Measurements from ENCODE around the gene CRACDL.

The CRACDL gene

GRCh38 chr2:98924038-98924830, 11.8 kb downstream of the CRACDL start:
- no peak for DNase-seq

- no peak for DNase-seq
Measured at GRCh38 chr2:98923244-98923940, 12.6 kb downstream of the CRACDL start.

GRCh38 chr2:98921062-98921461, 15.0 kb downstream of the CRACDL start:
- DNase-seq = no peak

- DNase-seq = no peak
Measured at GRCh38 chr2:98917031-98917471, 19.0 kb downstream of the CRACDL start.

GRCh38 chr2:98915751-98916358, 20.2 kb downstream of the CRACDL start:
- DNase-seq = no peak

- no peak for DNase-seq
Measured at GRCh38 chr2:98914713-98915580, 21.1 kb downstream of the CRACDL start.

GRCh38 chr2:98913916-98914712, 21.9 kb downstream of the CRACDL start:
- peak; percentile 83 for DNase-seq

GRCh38 chr2:98912957-98913915, 22.8 kb downstream of the CRACDL start:
- DNase-seq = no peak

GRCh38 chr2:98912221-98912851, 23.7 kb downstream of the CRACDL start:
- DNase-seq = peak; percentile 70

GRCh38 chr2:98911376-98912154, 24.5 kb downstream of the CRACDL start:
- no peak for DNase-seq

- no peak for DNase-seq
Measured at GRCh38 chr2:98911126-98911375, 25.0 kb downstream of the CRACDL start.

- DNase-seq = no peak
Measured at GRCh38 chr2:98910349-98911125, 25.5 kb downstream of the CRACDL start.

GRCh38 chr2:98909317-98910211, 26.5 kb downstream of the CRACDL start:
- peak; percentile 94 for DNase-seq

- DNase-seq = no peak
Measured at GRCh38 chr2:98908931-98909316, 27.1 kb downstream of the CRACDL start.

GRCh38 chr2:98907966-98908905, 27.8 kb downstream of the CRACDL start:
- DNase-seq = no peak

- no peak for DNase-seq
Measured at GRCh38 chr2:98907385-98907784, 28.6 kb downstream of the CRACDL start.
